ENCODE measurements around the gene ZNF14.
"Not testable (repeated sequence)": the region's sequence is repeated elsewhere in the genome, so short reads cannot be mapped to it uniquely, and the experiment has no call there.

ZNF14 gene

GRCh38 chr19:19672816-19673215 is 60.1 kb downstream of the ZNF14 start:
- no peak for TF ChIP-seq EZH2phosphoT487 (IDR thresholded peaks at IDR 0.05; ENCODE audit: low read length)
- TF ChIP-seq, protein P1, sequence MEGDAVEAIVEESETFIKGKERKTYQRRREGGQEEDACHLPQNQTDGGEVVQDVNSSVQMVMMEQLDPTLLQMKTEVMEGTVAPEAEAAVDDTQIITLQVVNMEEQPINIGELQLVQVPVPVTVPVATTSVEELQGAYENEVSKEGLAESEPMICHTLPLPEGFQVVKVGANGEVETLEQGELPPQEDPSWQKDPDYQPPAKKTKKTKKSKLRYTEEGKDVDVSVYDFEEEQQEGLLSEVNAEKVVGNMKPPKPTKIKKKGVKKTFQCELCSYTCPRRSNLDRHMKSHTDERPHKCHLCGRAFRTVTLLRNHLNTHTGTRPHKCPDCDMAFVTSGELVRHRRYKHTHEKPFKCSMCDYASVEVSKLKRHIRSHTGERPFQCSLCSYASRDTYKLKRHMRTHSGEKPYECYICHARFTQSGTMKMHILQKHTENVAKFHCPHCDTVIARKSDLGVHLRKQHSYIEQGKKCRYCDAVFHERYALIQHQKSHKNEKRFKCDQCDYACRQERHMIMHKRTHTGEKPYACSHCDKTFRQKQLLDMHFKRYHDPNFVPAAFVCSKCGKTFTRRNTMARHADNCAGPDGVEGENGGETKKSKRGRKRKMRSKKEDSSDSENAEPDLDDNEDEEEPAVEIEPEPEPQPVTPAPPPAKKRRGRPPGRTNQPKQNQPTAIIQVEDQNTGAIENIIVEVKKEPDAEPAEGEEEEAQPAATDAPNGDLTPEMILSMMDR (IDR thresholded peaks at IDR 0.05; ENCODE audit: low read length), result no peak
- TF ChIP-seq EZH2 (optimal IDR thresholded peaks at IDR 0.05; ENCODE audit: low read depth, low read length), result no peak
- Histone ChIP-seq H2AFZ (ENCODE audit: low read length) (no peak overlapping the region), H3K79me2 (ENCODE audit: low read length) (peaks cover 42% of the 10 kb centered on the region), H3F3A (ENCODE audit: insufficient read depth, low read length) (peaks cover 8% of the 10 kb centered on the region), H3K4me1 (ENCODE audit: low read length) (no peaks in the 10 kb centered on the region), H3K27ac (ENCODE audit: low read length) (no peak overlapping the region), H4K20me1 (ENCODE audit: insufficient read depth, low read length) (no peaks in the 10 kb centered on the region), H3K4me3 (ENCODE audit: low read length) (no peak overlapping the region), H3K9me2 (replicated peaks; ENCODE audit: insufficient read depth, low read length) (no peaks in the 10 kb centered on the region), H3K9ac (ENCODE audit: low read length) (no peak overlapping the region), H3K27me3 (replicated peaks; ENCODE audit: insufficient read depth, low read length) (no peaks in the 10 kb centered on the region), H3K36me3 (replicated peaks; ENCODE audit: insufficient read depth, low read length) (peaks cover 15% of the 10 kb centered on the region), H3K4me2 (ENCODE audit: low read depth, low read length) (no peak overlapping the region), H3K9me3 (replicated peaks; ENCODE audit: insufficient read depth, low read length) (no peaks in the 10 kb centered on the region)
- no peak for DNase-seq

- H3K9me2 ChIP-seq (replicated peaks; ENCODE audit: insufficient read depth, low read length), result no peaks in the 10 kb centered on the region
- DNase-seq, result no peak
- H3K27ac ChIP-seq (ENCODE audit: low read length), result no peak overlapping the region
- H3K27me3 ChIP-seq (replicated peaks; ENCODE audit: insufficient read depth, low read length), result no peaks in the 10 kb centered on the region
- H3K9ac ChIP-seq (ENCODE audit: low read length), result no peak overlapping the region
- H3K4me1 ChIP-seq (ENCODE audit: low read length), result peaks cover 3% of the 10 kb centered on the region; the same call in 1 of the 2 replicates
- H3F3A ChIP-seq (ENCODE audit: insufficient read depth, low read length), result peaks cover 13% of the 10 kb centered on the region
- H4K20me1 ChIP-seq (ENCODE audit: insufficient read depth, low read length), result no peaks in the 10 kb centered on the region
- no peaks in the 10 kb centered on the region for H3K9me3 ChIP-seq (replicated peaks; ENCODE audit: insufficient read depth, low read length)
- no peak overlapping the region for H3K4me3 ChIP-seq (ENCODE audit: low read length)
- H3K79me2 ChIP-seq (ENCODE audit: low read length), result peaks cover 36% of the 10 kb centered on the region
- H2AFZ ChIP-seq (ENCODE audit: low read length), result no peak overlapping the region
- H3K36me3 ChIP-seq (replicated peaks; ENCODE audit: insufficient read depth, low read length), result no peaks in the 10 kb centered on the region
- no peak for TF ChIP-seq EZH2 (optimal IDR thresholded peaks at IDR 0.05; ENCODE audit: low read depth, low read length)
- TF ChIP-seq EZH2phosphoT487 (IDR thresholded peaks at IDR 0.05; ENCODE audit: low read length), result no peak
- TF ChIP-seq, protein P1 (IDR thresholded peaks at IDR 0.05; ENCODE audit: low read length), result no peak
- H3K4me2 ChIP-seq (ENCODE audit: low read depth, low read length), result no peak overlapping the region
Observed at GRCh38 chr19:19670070-19670551, 62.8 kb downstream of the ZNF14 start.

- Histone ChIP-seq H3K9me3 (replicated peaks; ENCODE audit: insufficient read depth, low read length) (no peaks in the 10 kb centered on the region), H3K4me3 (ENCODE audit: low read length) (peak within 1 kb of the TSS; percentile 79), H2AFZ (ENCODE audit: low read length) (peak within 1 kb of the TSS; percentile 96), H3K27me3 (replicated peaks; ENCODE audit: insufficient read depth, low read length) (no peaks in the 10 kb centered on the region), H3K9me2 (replicated peaks; ENCODE audit: insufficient read depth, low read length) (no peaks in the 10 kb centered on the region), H3K36me3 (replicated peaks; ENCODE audit: insufficient read depth, low read length) (no peaks in the 10 kb centered on the region), H3K4me1 (ENCODE audit: low read length) (peaks cover 3% of the 10 kb centered on the region; the same call in 1 of the 2 replicates), H3K9ac (ENCODE audit: low read length) (peak within 1 kb of the TSS; percentile 86), H3K27ac (ENCODE audit: low read length) (peak within 1 kb of the TSS; percentile 87), H4K20me1 (ENCODE audit: insufficient read depth, low read length) (no peaks in the 10 kb centered on the region), H3K4me2 (ENCODE audit: low read depth, low read length) (peak within 1 kb of the TSS; percentile 85), H3K79me2 (ENCODE audit: low read length) (peaks cover 30% of the 10 kb centered on the region), H3F3A (ENCODE audit: insufficient read depth, low read length) (peaks cover 13% of the 10 kb centered on the region)
- TF ChIP-seq EZH2phosphoT487 (IDR thresholded peaks at IDR 0.05; ENCODE audit: low read length) (no peak), EZH2 (optimal IDR thresholded peaks at IDR 0.05; ENCODE audit: low read depth, low read length) (no peak)
- TF ChIP-seq, protein P1 (IDR thresholded peaks at IDR 0.05; ENCODE audit: low read length), result no peak
- DNase-seq, result peak; percentile 97
Observed at GRCh38 chr19:19668230-19669012, 64.5 kb downstream of the ZNF14 start, which contains the start of gene ZNF101. ZNF101 (plus strand) TSS chr19:19668839; CDS start chr19:19668964, 125 bp downstream.

GRCh38 chr19:19665420-19665948 is 67.4 kb downstream of the ZNF14 start:
- H3K27ac ChIP-seq (ENCODE audit: low read length); H3K36me3 ChIP-seq (replicated peaks; ENCODE audit: insufficient read depth, low read length); H2AFZ ChIP-seq (ENCODE audit: low read length); H3K9me3 ChIP-seq (replicated peaks; ENCODE audit: insufficient read depth, low read length); H3K9me2 ChIP-seq (replicated peaks; ENCODE audit: insufficient read depth, low read length); H3K4me2 ChIP-seq (ENCODE audit: low read depth, low read length); DNase-seq; H4K20me1 ChIP-seq (ENCODE audit: insufficient read depth, low read length); H3K27me3 ChIP-seq (replicated peaks; ENCODE audit: insufficient read depth, low read length); H3K4me3 ChIP-seq (ENCODE audit: low read length); H3K4me1 ChIP-seq (ENCODE audit: low read length); H3K9ac ChIP-seq (ENCODE audit: low read length): not testable (repeated sequence)
- H3K79me2 ChIP-seq (ENCODE audit: low read length), result peaks cover 43% of the 10 kb centered on the region
- H3F3A ChIP-seq (ENCODE audit: insufficient read depth, low read length), result peaks cover 13% of the 10 kb centered on the region

All from MM.1S (cell line).